Stimulated activated CD4-positive, alpha-beta T cell treated with anti-CD3 and anti-CD28 coated beads, Interleukin-4, amount 100 ng/mL, for 4 hours (primary cell): ENCODE data around the gene ZFC3H1.

Source experiments
- DNase-seq, 2 experiments: peaks; one replicate each; pipeline ENCODE4 v3.0.0-alpha.2; 2020

The ZFC3H1 gene

GRCh38 chr12:71565535-71565934, 98.1 kb downstream of the ZFC3H1 start:
- no peak for DNase-seq

GRCh38 chr12:71562676-71563595, 100.7 kb downstream of the ZFC3H1 start:
- no peak for DNase-seq
